GM23338 (cell line): ENCODE measurements around the gene RXFP1. TPM values are rescaled to one million over a fixed set of nuclear protein-coding genes. Genes with fewer than 3 reads are reported as not detected.
A peak's percentile ranks its signal among the peaks of the same experiment; 100 is the strongest.

ENCODE experiments used
- ATAC-seq: fragments of 200-7000 bp; cut with Tn5 transposase; 3 replicates; pipeline ENCODE4 v1.9.1; 2020
- DNase-seq: peaks from one replicate; pipeline ENCODE4 v3.0.0-alpha.2; 2015; ENCODE audit warnings: low spot score
- H2AFZ ChIP-seq: fragments of 200-600 bp; sonication (generic); 2 replicates; pipeline ENCODE4 v1.8.0; 2016; ENCODE audit warnings: antibody characterized with exemption, mild to moderate bottlenecking, moderate library complexity
- H3F3A ChIP-seq: fragments of 200-600 bp; sonication (generic); replicated peaks from 2 replicates; pipeline ENCODE4 v1.8.0; 2017; ENCODE audit warnings: antibody characterized with exemption, mixed run types, low read depth
- H3K27ac ChIP-seq: fragments of 200-600 bp; sonication (generic); 2 replicates; pipeline ENCODE4 v1.6.1; 2016; ENCODE audit warnings: low read depth
- H3K27me3 ChIP-seq: fragments of 200-600 bp; sonication (generic); 2 replicates; pipeline ENCODE4 v1.8.0; 2016; ENCODE audit warnings: mild to moderate bottlenecking, mixed run types, moderate library complexity; ENCODE audit not compliant: insufficient read depth
- H3K36me3 ChIP-seq: fragments of 200-600 bp; sonication (generic); 2 replicates; pipeline ENCODE4 v1.8.0; 2016; ENCODE audit warnings: mild to moderate bottlenecking; ENCODE audit not compliant: insufficient read depth
- H3K4me1 ChIP-seq: fragments of 200-600 bp; sonication (generic); 2 replicates; pipeline ENCODE4 v1.8.0; 2016; ENCODE audit warnings: mild to moderate bottlenecking, moderate library complexity; ENCODE audit not compliant: insufficient read depth
- H3K4me2 ChIP-seq: fragments of 200-600 bp; sonication (generic); 2 replicates; pipeline ENCODE4 v1.7.1; 2017; ENCODE audit warnings: mixed run types
- H3K4me3 ChIP-seq: fragments of 200-600 bp; sonication (generic); 2 replicates; pipeline ENCODE4 v1.6.1; 2016; ENCODE audit warnings: mixed run types
- H3K79me2 ChIP-seq: fragments of 200-600 bp; sonication (generic); replicated peaks from 2 replicates; pipeline ENCODE4 v1.8.0; 2017; ENCODE audit warnings: mild to moderate bottlenecking; ENCODE audit not compliant: insufficient read depth
- H3K9me2 ChIP-seq: fragments of 200-600 bp; sonication (generic); 2 replicates; pipeline ENCODE4 v1.8.0; 2017; ENCODE audit not compliant: insufficient read depth
- H4K20me1 ChIP-seq: fragments of 200-600 bp; sonication (generic); replicated peaks from 2 replicates; pipeline ENCODE4 v1.8.0; 2017; ENCODE audit warnings: mild to moderate bottlenecking; ENCODE audit not compliant: insufficient read depth
- H3K27ac Mint-ChIP-seq: 2 replicates; pipeline ENCODE4 v1.8.0; 2020; ENCODE audit warnings: inconsistent platforms, mild to moderate bottlenecking, moderate library complexity, mixed read lengths
- H3K27me3 Mint-ChIP-seq: 3 replicates; pipeline ENCODE4 v1.8.0; 2022; ENCODE audit warnings: low read depth, mild to moderate bottlenecking, moderate library complexity, mixed read lengths, inconsistent platforms; ENCODE audit not compliant: insufficient read depth, poor library complexity
- H3K36me3 Mint-ChIP-seq: 3 replicates; pipeline ENCODE4 v1.8.0; 2021; ENCODE audit warnings: low read depth, mild to moderate bottlenecking, inconsistent platforms, moderate library complexity, mixed read lengths
- H3K4me1 Mint-ChIP-seq: 3 replicates; pipeline ENCODE4 v1.8.0; 2020; ENCODE audit warnings: mild to moderate bottlenecking, inconsistent platforms, mixed read lengths
- H3K4me3 Mint-ChIP-seq: 3 replicates; pipeline ENCODE4 v1.8.0; 2021; ENCODE audit warnings: moderate library complexity, mild to moderate bottlenecking, inconsistent platforms, mixed read lengths
- H3K9me3 Mint-ChIP-seq: 3 replicates; pipeline ENCODE4 v1.8.0; 2020; ENCODE audit warnings: moderate library complexity, mild to moderate bottlenecking, inconsistent platforms, mixed read lengths
- CREB1 ChIP-seq: fragments of 250-450 bp; sonication (Bioruptor Pico); IDR thresholded peaks from 2 replicates; pipeline ENCODE4 v1.5.0; 2020; ENCODE audit warnings: low read depth, mild to moderate bottlenecking, moderate library complexity
- EZH2 ChIP-seq: fragments of 200-600 bp; sonication (generic); IDR thresholded peaks from one replicate; pipeline ENCODE4 v1.8.0; 2017; ENCODE audit warnings: antibody characterized with exemption, mild to moderate bottlenecking, low read depth; ENCODE audit not compliant: unreplicated experiment
- EZH2phosphoT487 ChIP-seq: fragments of 200-600 bp; sonication (generic); IDR thresholded peaks from one replicate; pipeline ENCODE4 v1.8.1; 2018; ENCODE audit warnings: antibody characterized with exemption; ENCODE audit not compliant: unreplicated experiment
- JUNB ChIP-seq: IDR thresholded peaks from one replicate; pipeline ENCODE4 v1.6.1; 2016; ENCODE audit warnings: antibody characterized with exemption; ENCODE audit not compliant: unreplicated experiment
- NANOG ChIP-seq: IDR thresholded peaks from 2 replicates; pipeline ENCODE4 v1.6.1; 2016; ENCODE audit warnings: antibody characterized with exemption, borderline replicate concordance
- POLR2AphosphoS5 ChIP-seq: IDR thresholded peaks from 2 replicates; pipeline ENCODE4 v1.6.1; 2016; ENCODE audit warnings: antibody characterized with exemption, low read depth
- REST ChIP-seq: IDR thresholded peaks from one replicate; pipeline ENCODE4 v1.6.1; 2018; ENCODE audit warnings: antibody characterized with exemption; ENCODE audit not compliant: unreplicated experiment
- STAT1 ChIP-seq: IDR thresholded peaks from one replicate; pipeline ENCODE4 v1.6.1; 2016; ENCODE audit warnings: antibody characterized with exemption; ENCODE audit not compliant: unreplicated experiment
- ZNF114 ChIP-seq: fragments of 250-450 bp; sonication (Bioruptor Pico); IDR thresholded peaks from 2 replicates; pipeline ENCODE4 v1.5.0; 2020; ENCODE audit warnings: mild to moderate bottlenecking, moderate library complexity
- ZNF331 ChIP-seq: fragments of 250-450 bp; sonication (Bioruptor Pico); IDR thresholded peaks from 2 replicates; pipeline ENCODE4 v1.5.0; 2020; ENCODE audit warnings: low read depth, mild to moderate bottlenecking, moderate library complexity
- polyA plus RNA-seq: library from polyadenylated mRNA; unstranded; fragments of >200 nt; fragmentation: Nextera tagmentation; extraction: Ambion mirVana; gene quantifications from 2 replicates; pipeline ENCODE4 v1.2.1, GENCODE V29; 2016
- total RNA-seq: library from RNA; depleted of rRNA; stranded (reverse); fragments of >200 nt; shearing (Covaris generic); gene quantifications from 2 replicates; pipeline ENCODE4 v1.2.3, GENCODE V29; 2014
- TF ChIP-seq, protein P1 (sequence below): fragments of 250-450 bp; sonication (Bioruptor Pico); IDR thresholded peaks from 2 replicates; pipeline ENCODE4 v1.5.0; 2020; ENCODE audit warnings: mild to moderate bottlenecking, moderate library complexity
- TF ChIP-seq, protein P2 (sequence below): IDR thresholded peaks from 2 replicates; pipeline ENCODE4 v1.6.1; 2016; ENCODE audit warnings: antibody characterized with exemption
- TF ChIP-seq, protein P3 (sequence below), 2 experiments: fragments of 200-600 bp in 1 of 2; sonication (generic) in 1 of 2; conservative IDR thresholded peaks; 2 replicates each; pipeline versions ENCODE4 v1.5.1 to v1.6.1; 2016 to 2017; ENCODE audit warnings: antibody characterized with exemption in 2 of 2, low read depth in 2 of 2, mild to moderate bottlenecking in 2 of 2, moderate library complexity in 1 of 2

RXFP1 gene
- total and polyA plus RNA-seq, 2 experiments from 2014 or later = 0.63 TPM; not detected in 1

GRCh38 chr4:158572608-158573007 is 50.9 kb downstream of the RXFP1 start:
- no peaks in the 10 kb centered on the region for H3K27me3 Mint-ChIP-seq
- Histone ChIP-seq H3K79me2 (no peaks in the 10 kb centered on the region), H3K4me3 (peak overlapping the region; percentile 7; the same call in 1 of the 2 replicates), H4K20me1 (no peaks in the 10 kb centered on the region), H3K4me2 (peak overlapping the region; percentile 46; the same call in 1 of the 2 replicates), H2AFZ (no peak overlapping the region), H3K9me2 (no peaks in the 10 kb centered on the region), H3K4me1 (peaks cover 33% of the 10 kb centered on the region), H3K27ac (peak overlapping the region; percentile 78; the same call in 1 of the 2 replicates), H3K36me3 (0 out of 2 replicates have a peak, but pooled peaks cover 6% of the 10 kb centered on the region), H3K27me3 (no peaks in the 10 kb centered on the region), H3F3A (no peaks in the 10 kb centered on the region)
- ATAC-seq = peak; percentile 25
- peak overlapping the region; percentile 92 for H3K27ac Mint-ChIP-seq
- H3K9me3 Mint-ChIP-seq = peaks cover 3% of the 10 kb centered on the region; the same call in 1 of the 3 replicates
- no peaks in the 10 kb centered on the region for H3K36me3 Mint-ChIP-seq
- no peak for DNase-seq
- no peak overlapping the region for H3K4me3 Mint-ChIP-seq
- no peak for TF ChIP-seq NANOG
- no peak for TF ChIP-seq CREB1 (CRISPR knock-in tag)
- TF ChIP-seq, protein P1, sequence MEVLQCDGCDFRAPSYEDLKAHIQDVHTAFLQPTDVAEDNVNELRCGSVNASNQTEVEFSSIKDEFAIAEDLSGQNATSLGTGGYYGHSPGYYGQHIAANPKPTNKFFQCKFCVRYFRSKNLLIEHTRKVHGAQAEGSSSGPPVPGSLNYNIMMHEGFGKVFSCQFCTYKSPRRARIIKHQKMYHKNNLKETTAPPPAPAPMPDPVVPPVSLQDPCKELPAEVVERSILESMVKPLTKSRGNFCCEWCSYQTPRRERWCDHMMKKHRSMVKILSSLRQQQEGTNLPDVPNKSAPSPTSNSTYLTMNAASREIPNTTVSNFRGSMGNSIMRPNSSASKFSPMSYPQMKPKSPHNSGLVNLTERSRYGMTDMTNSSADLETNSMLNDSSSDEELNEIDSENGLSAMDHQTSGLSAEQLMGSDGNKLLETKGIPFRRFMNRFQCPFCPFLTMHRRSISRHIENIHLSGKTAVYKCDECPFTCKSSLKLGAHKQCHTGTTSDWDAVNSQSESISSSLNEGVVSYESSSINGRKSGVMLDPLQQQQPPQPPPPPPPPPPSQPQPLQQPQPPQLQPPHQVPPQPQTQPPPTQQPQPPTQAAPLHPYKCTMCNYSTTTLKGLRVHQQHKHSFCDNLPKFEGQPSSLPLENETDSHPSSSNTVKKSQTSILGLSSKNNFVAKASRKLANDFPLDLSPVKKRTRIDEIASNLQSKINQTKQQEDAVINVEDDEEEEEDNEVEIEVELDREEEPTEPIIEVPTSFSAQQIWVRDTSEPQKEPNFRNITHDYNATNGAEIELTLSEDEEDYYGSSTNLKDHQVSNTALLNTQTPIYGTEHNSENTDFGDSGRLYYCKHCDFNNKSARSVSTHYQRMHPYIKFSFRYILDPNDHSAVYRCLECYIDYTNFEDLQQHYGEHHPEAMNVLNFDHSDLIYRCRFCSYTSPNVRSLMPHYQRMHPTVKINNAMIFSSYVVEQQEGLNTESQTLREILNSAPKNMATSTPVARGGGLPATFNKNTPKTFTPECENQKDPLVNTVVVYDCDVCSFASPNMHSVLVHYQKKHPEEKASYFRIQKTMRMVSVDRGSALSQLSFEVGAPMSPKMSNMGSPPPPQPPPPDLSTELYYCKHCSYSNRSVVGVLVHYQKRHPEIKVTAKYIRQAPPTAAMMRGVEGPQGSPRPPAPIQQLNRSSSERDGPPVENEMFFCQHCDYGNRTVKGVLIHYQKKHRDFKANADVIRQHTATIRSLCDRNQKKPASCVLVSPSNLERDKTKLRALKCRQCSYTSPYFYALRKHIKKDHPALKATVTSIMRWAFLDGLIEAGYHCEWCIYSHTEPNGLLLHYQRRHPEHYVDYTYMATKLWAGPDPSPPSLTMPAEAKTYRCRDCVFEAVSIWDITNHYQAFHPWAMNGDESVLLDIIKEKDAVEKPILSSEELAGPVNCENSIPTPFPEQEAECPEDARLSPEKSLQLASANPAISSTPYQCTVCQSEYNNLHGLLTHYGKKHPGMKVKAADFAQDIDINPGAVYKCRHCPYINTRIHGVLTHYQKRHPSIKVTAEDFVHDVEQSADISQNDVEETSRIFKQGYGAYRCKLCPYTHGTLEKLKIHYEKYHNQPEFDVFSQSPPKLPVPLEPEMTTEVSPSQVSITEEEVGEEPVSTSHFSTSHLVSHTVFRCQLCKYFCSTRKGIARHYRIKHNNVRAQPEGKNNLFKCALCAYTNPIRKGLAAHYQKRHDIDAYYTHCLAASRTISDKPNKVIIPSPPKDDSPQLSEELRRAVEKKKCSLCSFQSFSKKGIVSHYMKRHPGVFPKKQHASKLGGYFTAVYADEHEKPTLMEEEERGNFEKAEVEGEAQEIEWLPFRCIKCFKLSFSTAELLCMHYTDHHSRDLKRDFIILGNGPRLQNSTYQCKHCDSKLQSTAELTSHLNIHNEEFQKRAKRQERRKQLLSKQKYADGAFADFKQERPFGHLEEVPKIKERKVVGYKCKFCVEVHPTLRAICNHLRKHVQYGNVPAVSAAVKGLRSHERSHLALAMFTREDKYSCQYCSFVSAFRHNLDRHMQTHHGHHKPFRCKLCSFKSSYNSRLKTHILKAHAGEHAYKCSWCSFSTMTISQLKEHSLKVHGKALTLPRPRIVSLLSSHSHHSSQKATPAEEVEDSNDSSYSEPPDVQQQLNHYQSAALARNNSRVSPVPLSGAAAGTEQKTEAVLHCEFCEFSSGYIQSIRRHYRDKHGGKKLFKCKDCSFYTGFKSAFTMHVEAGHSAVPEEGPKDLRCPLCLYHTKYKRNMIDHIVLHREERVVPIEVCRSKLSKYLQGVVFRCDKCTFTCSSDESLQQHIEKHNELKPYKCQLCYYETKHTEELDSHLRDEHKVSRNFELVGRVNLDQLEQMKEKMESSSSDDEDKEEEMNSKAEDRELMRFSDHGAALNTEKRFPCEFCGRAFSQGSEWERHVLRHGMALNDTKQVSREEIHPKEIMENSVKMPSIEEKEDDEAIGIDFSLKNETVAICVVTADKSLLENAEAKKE (CRISPR knock-in tag) = no peak
- no peak for TF ChIP-seq EZH2phosphoT487
- no peak for TF ChIP-seq ZNF114
- TF ChIP-seq, protein P2, sequence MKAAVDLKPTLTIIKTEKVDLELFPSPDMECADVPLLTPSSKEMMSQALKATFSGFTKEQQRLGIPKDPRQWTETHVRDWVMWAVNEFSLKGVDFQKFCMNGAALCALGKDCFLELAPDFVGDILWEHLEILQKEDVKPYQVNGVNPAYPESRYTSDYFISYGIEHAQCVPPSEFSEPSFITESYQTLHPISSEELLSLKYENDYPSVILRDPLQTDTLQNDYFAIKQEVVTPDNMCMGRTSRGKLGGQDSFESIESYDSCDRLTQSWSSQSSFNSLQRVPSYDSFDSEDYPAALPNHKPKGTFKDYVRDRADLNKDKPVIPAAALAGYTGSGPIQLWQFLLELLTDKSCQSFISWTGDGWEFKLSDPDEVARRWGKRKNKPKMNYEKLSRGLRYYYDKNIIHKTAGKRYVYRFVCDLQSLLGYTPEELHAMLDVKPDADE = no peak
- TF ChIP-seq JUNB = no peak
- no peak for TF ChIP-seq STAT1
- TF ChIP-seq, protein P3, sequence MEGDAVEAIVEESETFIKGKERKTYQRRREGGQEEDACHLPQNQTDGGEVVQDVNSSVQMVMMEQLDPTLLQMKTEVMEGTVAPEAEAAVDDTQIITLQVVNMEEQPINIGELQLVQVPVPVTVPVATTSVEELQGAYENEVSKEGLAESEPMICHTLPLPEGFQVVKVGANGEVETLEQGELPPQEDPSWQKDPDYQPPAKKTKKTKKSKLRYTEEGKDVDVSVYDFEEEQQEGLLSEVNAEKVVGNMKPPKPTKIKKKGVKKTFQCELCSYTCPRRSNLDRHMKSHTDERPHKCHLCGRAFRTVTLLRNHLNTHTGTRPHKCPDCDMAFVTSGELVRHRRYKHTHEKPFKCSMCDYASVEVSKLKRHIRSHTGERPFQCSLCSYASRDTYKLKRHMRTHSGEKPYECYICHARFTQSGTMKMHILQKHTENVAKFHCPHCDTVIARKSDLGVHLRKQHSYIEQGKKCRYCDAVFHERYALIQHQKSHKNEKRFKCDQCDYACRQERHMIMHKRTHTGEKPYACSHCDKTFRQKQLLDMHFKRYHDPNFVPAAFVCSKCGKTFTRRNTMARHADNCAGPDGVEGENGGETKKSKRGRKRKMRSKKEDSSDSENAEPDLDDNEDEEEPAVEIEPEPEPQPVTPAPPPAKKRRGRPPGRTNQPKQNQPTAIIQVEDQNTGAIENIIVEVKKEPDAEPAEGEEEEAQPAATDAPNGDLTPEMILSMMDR (conservative IDR thresholded peaks at IDR 0.05; ENCODE audit: low read depth in 2 of 2) = no peak
- TF ChIP-seq ZNF331 (CRISPR knock-in tag) = no peak
- no peak for TF ChIP-seq EZH2
- no peak for TF ChIP-seq REST
- TF ChIP-seq POLR2AphosphoS5 = no peak
- H3K4me1 Mint-ChIP-seq = peaks cover 36% of the 10 kb centered on the region
